Right lung (tissue), 10 donors: ENCODE results near the gene NATD1. TPM values are rescaled to one million over a fixed set of nuclear protein-coding genes. Genes with fewer than 3 reads are reported as not detected.

Source experiments
- DNase-seq, 2 donors: peaks; one replicate each; pipeline ENCODE4 v3.0.0-alpha.2; 2013
- long read RNA-seq, 8 donors: transcript quantifications; one replicate each; lab custom pipeline, GENCODE V29; 2026
- polyA plus RNA-seq, 5 donors: library from polyadenylated mRNA; unstranded; fragments of 120-200 nt; gene quantifications; one replicate each; pipeline versions ENCODE4 v1.2.1 to v1.2.3, GENCODE V29; 2013; ENCODE audit warnings: inconsistent platforms in 1 of 5, low replicate concordance in 1 of 5; ENCODE audit not compliant: insufficient read length in 5 of 5, insufficient read depth in 1 of 5

NATD1 gene
- 1 to 10 TPM; 7.4 to 9.3 (median 8.8) TPM for polyA plus RNA-seq
- long read RNA-seq, donor 1, full-length matches to known transcripts = 4 of 4 reads
- long read RNA-seq, donor 1, partial matches to known transcripts = 0 of 4 reads
- long read RNA-seq, donor 1, other reads (novel, unspliced or antisense) = 0 of 4 reads
- long read RNA-seq, donor 2, full-length matches to known transcripts = 2 of 2 reads
- long read RNA-seq, donor 2, partial matches to known transcripts = 0 of 2 reads
- long read RNA-seq, donor 2, other reads (novel, unspliced or antisense) = 0 of 2 reads
- long read RNA-seq, donor 3, full-length matches to known transcripts = 1 of 1 reads
- long read RNA-seq, donor 3, partial matches to known transcripts = 0 of 1 reads
- long read RNA-seq, donor 3, other reads (novel, unspliced or antisense) = 0 of 1 reads
- long read RNA-seq, donor 4 = 0 reads
- long read RNA-seq, donor 5, full-length matches to known transcripts = 6 of 6 reads
- long read RNA-seq, donor 5, partial matches to known transcripts = 0 of 6 reads
- long read RNA-seq, donor 5, other reads (novel, unspliced or antisense) = 0 of 6 reads
- long read RNA-seq, donor 6, full-length matches to known transcripts = 3 of 3 reads
- long read RNA-seq, donor 6, partial matches to known transcripts = 0 of 3 reads
- long read RNA-seq, donor 6, other reads (novel, unspliced or antisense) = 0 of 3 reads
- long read RNA-seq, donor 7, full-length matches to known transcripts = 1 of 1 reads
- long read RNA-seq, donor 7, partial matches to known transcripts = 0 of 1 reads
- long read RNA-seq, donor 7, other reads (novel, unspliced or antisense) = 0 of 1 reads
- long read RNA-seq, donor 8, full-length matches to known transcripts = 1 of 1 reads
- long read RNA-seq, donor 8, partial matches to known transcripts = 0 of 1 reads
- long read RNA-seq, donor 8, other reads (novel, unspliced or antisense) = 0 of 1 reads

DNA sequence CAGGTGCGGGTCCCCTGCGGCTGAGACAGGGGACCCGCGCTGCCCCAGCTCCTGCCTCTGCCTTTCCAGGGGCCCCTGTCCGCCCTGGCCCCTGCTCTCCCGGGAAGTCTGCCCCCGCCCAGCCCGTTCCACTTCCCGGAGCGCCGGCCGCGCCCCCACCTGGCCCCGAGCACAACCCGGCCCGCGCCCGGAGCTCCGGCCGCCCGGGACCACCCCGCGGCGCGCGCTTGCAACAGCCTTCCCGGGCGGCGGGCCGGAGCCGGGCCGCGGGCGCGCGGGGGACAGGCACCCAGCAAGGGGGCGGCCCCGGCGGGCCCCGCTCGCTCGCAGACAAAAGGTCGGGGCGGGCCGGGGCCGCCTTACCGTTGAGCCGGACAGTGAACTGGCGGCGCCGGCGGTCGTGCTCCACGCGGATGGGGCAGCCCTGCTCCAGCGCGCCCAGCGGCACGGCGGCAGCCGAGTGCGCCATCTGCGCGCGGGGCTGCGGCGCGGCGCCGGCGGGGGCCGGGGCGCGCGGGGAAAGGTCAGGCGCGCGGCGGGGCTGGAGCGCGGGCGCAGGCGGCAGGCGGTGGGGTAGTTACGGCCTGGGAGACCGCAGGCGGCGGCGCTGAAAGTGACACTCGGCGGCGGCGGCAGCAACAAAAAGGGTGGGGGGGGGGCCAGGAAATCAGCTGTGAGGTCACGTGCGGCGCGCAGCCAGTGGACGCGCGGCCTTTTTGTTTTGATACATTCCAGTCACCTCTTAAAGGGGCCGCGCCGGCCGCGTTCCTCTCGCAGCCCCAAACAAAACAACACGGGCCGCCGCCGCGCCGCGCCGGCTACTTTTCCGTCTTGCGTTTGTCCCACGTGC lies at the start of gene NATD1:
Gene NATD1 (minus strand): TSS at position 615 of the 850 bp plus-strand sequence. CDS start 146 bp downstream, at position 469.
- peak; percentile 73 to 84 for DNase-seq

- DNase-seq = no peak
These were observed 48.7 kb upstream of the NATD1 start for GRCh38 chr17:21301593-21302550.

- no peak for DNase-seq
These were observed 47.7 kb upstream of the NATD1 start for GRCh38 chr17:21300601-21301571.

GRCh38 chr17:21299981-21300600 lies 46.9 kb upstream of the NATD1 start:
- DNase-seq = no peak

DNA sequence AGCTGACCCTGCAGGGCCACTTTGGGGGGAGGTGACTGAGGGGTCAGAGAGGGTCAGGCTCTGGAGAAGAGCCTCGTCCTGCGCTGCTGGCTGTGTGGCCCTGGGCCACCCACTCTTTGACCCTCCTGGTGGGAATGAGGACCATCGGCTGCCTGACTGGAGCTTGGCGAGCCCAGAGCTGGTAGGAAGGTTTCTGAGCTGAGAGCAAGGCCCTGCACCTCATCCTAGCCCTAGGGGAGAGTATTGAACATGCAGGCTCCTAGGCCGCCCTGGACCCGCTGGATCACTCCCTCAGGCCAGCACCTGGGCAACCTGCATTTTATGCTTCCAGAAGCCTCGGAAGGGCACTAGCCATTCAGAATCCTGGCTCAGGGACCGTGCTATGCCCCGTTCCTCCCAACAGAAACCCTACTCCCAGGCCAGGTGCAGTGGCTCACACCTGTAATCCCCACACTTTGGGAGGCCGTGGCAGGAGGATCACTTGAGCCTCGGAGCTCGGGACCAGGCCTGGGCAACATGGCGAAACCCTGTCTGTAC lies 45.8 kb upstream of the NATD1 start:
- no peak for DNase-seq

DNA sequence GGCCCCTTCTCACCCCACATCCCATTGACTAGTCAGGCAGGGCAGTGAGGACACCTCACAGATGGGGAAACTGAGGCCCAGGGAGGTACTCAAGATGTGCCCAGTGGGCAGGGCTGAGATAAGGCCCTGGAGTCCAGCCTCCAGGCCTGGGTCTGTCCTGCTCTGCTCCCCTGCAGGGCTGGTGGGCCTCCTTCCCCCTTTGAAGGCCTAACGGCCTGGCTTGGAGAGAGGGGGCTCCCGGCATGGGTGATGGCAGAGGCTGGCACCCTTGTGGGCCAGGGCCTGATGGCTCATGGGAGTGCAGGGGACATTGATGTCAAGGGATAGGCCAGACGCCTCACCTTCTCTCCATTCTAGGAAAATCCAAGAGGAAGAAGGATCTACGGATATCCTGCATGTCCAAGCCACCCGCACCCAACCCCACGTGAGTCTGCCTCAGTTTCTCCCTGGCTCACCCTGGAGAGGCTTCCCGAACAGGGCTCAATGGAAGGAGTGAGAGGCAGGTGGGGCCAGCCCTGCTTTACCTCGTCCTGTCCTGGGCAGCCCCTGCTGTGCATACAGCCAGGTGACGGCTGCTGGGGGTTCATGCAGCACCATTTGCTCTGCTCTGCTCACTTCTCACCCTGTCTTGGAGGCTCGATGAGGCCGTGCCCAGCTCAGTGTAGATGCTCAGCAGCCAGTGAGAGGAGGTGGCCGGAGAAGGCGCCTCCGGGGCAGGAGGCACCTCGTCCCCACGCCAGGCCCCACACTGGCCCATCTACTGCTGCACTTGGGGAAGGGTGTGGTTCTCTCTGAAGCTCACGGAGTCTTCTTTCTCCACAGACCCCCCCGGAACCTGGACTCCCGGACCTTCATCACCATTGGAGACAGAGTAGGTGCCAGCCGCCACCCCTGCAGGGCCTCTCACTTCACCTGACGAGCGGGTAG lies 45.1 kb upstream of the NATD1 start:
- no peak for DNase-seq

- DNase-seq = no peak
These were observed 44.4 kb upstream of the NATD1 start for GRCh38 chr17:21297597-21297996.

DNA sequence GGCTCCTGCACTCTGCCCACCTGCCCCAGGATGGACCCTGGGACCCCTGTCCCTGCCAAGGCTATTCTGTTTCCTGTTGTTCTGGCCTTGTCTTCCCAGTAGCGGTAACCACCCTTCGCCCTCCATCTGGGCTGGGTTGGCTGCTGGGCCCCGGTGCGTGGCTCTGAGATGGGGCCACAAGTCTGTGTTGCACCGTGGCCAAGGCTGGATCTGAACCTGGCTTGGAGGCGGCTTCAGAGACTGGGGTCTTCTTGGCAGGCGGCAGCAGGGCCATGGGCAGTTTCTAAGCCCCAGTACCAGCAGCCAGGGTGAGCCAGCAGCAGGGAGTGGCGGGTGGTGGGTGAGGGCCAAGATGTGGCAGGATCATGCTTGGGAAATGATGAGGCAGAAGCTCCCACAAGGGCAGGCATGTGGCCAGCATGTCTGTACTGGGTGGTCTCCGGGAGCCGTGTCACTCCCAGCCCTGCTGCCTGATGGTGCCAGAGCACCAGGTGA lies 43.9 kb upstream of the NATD1 start:
- DNase-seq = no peak

DNA sequence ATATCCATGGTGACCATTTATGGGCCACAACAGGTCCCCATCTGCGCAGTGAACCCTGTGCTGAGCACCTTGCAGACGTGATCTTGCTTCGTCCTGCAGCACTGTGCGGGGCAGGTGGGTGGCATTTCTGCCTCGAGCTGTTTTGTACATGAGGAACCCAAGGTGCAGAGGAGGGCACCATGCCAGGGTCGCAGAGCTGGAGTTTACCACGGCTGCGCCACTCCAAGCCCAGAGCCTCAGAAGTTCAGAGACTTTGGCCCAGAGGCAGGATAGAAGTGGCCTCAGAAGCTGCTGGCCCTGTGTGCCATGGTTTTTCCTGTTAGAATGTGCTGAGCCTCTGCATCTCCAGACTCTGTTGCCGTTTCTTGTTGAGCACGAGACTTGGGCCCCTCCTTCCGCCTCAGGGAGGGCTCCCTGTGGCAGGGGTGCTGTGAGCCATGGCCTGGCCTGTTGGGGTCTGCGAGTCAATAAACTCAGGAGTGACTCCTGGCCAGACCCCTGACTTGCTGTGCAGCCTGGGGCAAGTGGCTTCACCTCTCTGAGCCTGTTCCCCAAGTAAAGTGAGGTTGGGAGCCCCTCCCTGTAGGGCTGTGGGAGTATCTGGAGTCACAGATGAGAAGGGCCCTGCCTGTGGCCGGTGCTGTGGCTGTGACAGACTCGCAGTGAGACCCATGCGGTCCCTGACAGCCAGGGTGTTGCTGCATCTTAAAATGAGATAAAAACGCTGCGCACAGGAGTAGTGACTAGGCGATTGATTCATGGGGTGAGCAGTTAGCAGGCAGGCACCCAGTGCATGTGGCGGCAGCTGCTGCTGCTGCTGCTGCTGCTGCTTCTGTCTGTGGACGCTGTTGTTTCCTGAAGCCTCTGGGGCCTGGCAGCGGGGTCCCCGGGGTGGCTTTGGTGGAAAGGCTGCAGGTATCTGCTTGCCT lies 43.2 kb upstream of the NATD1 start:
- no peak for DNase-seq

DNA sequence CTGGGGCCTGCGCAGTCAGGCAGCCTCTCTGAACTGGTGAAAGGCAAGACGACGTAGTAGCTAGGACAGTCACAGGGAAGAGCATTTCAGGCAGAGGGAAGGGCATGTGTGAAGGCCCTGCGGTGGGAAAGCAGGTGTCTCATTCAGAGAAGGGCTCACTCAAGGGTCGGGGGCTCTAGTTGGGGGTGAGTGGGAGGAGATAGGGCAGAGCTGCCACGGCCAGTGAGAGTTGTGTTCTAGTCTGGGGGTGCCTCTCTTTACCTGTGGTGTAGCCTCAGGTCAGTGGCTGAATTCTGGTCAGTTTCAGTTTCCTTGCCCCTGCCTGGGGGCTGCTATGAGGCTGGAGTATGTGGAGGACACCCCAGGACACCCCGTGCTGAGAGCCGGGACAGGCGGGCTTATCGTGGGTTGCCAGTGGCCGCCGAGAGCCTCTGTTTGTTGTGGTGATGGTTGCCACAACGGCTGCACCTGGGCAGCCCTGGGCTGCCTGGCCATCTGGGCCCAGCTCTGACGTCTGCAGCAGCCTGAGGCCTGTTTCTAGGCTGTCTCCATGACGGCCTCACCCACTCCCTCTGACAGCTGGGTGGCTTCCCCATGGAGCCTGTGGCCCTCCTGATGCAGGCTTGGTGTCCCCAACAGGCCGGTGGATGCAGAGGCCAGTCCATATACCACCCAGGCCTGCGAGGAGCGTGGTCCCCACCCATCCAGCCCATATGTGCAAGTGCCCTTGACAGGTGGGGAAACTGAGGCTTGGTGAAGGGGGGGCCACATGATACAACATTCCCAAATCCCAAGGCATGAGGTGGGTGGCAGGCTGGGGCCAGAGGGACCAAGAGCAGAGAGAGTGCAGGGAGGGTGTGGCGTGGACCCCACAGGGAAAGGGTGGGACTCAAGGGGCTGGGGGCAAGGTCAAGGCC lies 42.1 kb upstream of the NATD1 start:
- no peak for DNase-seq

GRCh38 chr17:21294321-21295035 lies 41.3 kb upstream of the NATD1 start:
- no peak for DNase-seq

DNA sequence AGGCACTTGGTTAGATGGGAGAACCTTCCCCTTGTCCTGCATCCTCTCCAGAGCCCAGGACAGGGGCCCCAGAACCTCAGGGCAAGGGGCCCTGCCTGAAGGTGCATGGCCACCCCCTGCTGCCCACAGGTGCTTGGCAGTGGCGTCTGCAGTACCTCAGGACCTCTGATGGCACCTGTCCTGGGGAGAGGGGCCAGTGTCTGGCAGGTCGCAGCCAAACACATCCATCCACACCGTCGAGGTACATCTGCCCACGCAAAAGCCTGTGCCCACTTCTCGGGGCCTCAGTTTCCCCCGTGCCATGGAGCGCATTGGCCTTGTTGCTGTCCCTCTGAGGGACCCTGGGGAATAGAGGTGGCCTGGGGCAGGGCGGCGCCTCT lies 40.6 kb upstream of the NATD1 start:
- DNase-seq = no peak

DNA sequence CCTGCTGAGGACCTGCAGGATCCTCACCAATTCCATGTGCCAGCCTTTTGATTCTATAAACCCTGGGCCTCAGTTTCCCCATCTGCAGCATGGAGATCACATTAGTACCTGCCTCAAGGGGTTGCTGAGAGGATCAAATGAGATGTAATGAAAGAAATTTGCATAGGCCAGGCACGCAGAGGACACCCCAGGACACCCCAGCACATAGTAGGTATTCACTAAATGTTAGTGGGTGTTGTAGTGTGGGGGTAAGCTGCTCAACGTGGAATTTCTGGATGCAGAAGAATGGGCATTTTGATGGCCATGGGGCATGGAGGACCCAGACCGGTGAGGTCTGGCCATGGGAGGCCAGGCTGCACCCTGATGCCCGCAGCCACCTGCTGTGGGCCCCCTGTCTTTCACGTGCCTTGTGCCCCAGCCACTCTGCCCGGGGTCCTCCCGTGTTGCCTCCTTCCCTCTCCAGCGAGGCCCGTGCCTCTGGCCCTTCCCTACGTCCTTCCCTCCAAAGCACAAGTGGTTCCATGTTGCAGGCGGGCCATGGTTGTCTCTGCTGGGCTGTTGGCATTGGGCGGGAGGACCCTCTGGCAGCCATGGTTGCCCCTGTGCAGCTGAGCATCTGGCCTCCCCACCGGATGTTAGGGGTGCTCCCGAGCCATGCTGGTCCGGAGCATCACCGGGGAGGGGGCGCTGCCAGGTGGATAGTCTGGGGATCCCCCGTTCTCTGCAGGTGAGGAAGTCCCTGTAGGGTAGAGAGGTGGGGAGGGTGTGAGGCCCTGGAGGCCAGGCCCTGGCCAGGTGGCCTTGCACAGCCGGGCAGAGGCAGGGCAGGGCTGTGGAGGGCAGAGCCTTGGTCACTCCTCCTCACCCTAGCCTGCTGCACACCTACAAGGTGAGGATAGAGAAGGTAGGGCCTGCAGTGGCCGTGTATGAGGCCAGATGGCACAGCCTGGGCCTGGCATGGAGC lies 39.9 kb upstream of the NATD1 start:
- no peak for DNase-seq
